ENCODE data around the gene ADAMTS15.

Gene ADAMTS15

DNA sequence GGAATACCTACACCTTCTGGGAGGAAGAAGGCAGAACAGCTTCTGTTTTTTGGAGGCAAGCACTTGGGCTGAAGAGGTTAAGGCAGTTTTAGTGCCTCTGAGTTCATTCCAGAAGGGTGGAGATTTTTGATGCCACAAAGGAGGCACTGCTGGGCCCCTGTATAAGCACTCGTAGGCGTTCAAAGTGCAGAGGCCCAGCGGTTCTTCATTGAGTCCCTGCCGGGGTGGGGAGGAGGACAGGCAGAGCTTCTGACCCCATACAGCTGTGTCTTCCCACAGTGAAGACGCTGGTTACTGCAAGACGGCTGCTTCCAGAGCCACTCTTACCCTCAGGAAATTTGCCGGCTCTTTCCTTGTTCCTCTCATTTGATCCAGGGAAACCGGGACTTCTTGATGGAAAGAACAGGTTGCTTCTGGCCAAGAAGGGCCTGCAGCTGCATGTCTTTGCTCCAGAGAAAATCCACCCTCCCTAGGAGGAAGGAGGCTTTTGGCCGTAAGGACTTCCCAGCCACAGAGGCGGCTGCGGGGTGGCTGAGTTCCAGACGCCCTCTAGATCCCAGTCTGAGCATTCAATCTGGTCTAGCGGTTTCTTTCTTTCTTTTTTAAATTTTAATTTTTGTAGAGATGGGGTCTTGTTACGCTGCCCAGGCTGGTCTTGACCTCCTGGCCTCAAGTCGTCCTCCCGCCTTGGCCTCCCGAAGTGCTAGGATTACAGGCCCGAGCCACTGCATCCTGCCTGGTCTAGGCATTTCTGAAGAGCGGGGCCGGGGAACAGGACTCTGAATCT, 9.4 kb downstream of the ADAMTS15 start:
- no peak for DNase-seq (ENCODE audit: low read depth)

DNA sequence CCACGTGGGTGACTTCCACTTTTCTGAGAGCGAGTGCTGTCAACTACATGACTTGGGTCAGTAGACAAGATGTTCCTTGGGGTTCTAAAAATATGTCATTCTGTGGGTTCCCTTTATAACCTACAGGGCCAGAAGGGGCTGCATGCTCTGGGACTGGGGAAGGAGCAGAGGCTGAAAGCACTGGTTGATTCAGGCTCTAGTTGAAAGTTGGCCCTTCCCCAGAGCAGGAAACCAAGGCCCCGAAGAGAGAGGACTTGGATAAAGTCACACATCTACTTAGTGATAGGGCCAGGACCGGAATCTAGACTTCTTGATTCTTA, 9.9 kb downstream of the ADAMTS15 start:
- no peak for DNase-seq (ENCODE audit: low read depth)

DNA sequence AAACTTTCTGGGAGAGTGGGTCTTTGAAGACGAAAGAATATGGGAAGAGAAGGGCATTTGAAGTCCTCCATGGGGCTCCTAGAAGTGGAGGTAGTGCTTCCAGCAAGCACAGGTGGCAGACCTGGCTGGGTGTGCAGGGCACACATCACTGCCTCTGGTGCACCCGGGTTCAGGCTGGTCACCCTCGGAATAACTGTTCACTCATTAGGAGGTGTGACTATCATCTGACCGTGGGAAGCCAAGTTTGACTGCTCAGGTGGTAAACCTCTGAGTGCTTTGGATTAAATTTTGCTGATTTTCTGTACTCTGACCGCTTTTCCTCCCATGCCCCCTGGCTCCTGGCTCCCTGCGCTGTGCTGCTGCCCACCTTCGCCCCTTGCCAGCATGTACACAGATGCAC, 11.1 kb downstream of the ADAMTS15 start:
- no peak for DNase-seq (ENCODE audit: low read depth)

- no peak for DNase-seq (ENCODE audit: low read depth)
Measured at GRCh38 chr11:130462101-130462885, 13.8 kb downstream of the ADAMTS15 start.

GRCh38 chr11:130462931-130463330, 14.5 kb downstream of the ADAMTS15 start:
- no peak for DNase-seq (ENCODE audit: low read depth)

DNA sequence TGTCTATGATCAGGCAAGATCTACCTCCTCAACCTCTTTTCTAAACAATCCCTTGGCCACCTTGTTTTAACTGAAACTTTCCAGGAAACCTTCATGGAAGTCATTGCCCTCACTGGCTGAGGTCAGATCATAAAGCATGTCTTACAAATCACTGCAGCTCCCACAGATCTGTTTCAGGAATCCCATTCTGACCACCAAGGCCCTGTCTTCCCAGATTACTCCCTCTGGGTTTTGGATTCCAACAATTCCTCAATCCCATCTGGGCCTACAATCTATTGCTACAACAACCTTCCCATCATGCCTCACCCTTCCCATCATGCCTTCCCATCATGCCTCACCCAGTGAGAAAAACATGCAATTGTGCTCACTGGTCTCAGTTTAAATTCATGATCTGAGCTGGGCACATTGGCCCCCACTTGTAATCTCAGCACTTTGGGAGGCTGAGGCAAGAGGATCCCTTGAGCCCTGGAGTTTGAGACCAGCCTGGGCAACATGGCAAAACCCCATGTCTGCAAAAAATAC, 15.9 kb downstream of the ADAMTS15 start:
- DNase-seq (ENCODE audit: low read depth), result no peak

DNA sequence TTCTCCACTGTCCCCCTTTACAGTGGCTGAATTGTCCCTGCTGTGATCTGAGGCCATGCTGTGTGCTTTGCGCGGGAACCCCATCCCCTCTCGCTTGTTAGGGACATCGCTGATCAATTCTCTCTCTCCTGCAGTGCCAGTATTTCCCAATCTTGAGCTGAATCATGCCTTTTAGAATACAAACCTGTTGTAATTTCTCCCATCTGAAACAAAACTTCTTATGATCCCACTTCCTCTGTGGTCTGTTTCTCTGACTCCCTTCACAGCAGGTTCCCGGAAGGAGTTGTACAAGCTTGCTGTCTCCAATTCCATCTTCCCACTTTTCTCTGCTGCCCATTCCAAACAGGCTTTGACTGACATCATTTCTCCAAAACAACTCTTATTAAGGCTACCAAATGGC, 16.8 kb downstream of the ADAMTS15 start:
- no peak for DNase-seq (ENCODE audit: low read depth)

GRCh38 chr11:130467116-130467900, 18.9 kb downstream of the ADAMTS15 start:
- no peak for DNase-seq (ENCODE audit: low read depth)

DNA sequence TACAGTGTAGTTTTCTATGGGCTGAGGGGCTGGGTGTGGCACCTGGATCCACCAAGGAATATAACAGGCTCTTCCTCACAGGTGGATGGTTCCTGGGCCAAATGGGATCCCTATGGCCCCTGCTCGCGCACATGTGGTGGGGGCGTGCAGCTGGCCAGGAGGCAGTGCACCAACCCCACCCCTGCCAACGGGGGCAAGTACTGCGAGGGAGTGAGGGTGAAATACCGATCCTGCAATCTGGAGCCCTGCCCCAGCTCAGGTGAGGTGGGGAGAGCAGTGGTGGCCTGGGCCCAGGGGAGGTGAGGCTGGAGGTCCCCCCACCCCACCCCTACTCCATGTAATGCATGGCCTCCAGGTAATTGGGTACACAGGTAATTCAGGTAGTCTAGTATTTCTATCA, 20.7 kb downstream of the ADAMTS15 start:
- DNase-seq (ENCODE audit: low read depth), result no peak

- DNase-seq (ENCODE audit: low read depth), result no peak
Measured at GRCh38 chr11:130470832-130471706, 22.6 kb downstream of the ADAMTS15 start.

GRCh38 chr11:130471731-130472433, 23.4 kb downstream of the ADAMTS15 start:
- DNase-seq (ENCODE audit: low read depth), result no peak

GRCh38 chr11:130472434-130472961, 24.1 kb downstream of the ADAMTS15 start:
- no peak for DNase-seq (ENCODE audit: low read depth)

DNA sequence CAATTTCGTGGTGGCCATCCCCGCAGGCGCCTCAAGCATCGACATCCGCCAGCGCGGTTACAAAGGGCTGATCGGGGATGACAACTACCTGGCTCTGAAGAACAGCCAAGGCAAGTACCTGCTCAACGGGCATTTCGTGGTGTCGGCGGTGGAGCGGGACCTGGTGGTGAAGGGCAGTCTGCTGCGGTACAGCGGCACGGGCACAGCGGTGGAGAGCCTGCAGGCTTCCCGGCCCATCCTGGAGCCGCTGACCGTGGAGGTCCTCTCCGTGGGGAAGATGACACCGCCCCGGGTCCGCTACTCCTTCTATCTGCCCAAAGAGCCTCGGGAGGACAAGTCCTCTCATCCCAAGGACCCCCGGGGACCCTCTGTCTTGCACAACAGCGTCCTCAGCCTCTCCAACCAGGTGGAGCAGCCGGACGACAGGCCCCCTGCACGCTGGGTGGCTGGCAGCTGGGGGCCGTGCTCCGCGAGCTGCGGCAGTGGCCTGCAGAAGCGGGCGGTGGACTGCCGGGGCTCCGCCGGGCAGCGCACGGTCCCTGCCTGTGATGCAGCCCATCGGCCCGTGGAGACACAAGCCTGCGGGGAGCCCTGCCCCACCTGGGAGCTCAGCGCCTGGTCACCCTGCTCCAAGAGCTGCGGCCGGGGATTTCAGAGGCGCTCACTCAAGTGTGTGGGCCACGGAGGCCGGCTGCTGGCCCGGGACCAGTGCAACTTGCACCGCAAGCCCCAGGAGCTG, 24.8 kb downstream of the ADAMTS15 start:
- DNase-seq (ENCODE audit: low read depth), result no peak

DNA sequence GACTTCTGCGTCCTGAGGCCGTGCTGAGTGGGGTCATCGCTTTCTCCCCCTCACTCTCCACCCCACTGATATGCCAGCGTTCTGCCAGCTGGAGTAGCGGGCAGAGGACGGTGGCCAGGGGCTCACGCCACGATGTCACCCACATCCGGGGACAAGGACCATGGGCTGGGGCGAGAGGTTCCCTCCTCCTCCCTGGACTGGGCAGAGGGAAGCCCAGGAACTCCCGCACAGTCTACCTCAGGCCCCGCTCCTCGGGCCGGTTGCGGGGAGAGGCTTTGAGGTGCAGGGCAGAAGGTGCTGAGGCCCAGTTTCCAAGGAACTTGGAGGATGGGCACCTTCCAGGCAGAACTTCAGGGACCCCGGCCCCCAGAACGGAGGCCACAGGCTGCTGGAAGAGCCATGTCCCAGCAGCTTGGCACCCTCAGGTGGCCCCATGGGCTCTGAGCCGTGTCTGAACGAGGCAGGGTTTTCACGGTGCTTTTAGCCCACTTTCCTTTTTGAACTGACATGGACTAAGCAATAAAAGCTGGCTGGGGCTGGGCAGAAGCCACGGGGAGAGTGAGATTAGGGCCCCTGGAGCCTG, 25.4 kb downstream of the ADAMTS15 start:
- DNase-seq (ENCODE audit: low read depth), result no peak

DNA sequence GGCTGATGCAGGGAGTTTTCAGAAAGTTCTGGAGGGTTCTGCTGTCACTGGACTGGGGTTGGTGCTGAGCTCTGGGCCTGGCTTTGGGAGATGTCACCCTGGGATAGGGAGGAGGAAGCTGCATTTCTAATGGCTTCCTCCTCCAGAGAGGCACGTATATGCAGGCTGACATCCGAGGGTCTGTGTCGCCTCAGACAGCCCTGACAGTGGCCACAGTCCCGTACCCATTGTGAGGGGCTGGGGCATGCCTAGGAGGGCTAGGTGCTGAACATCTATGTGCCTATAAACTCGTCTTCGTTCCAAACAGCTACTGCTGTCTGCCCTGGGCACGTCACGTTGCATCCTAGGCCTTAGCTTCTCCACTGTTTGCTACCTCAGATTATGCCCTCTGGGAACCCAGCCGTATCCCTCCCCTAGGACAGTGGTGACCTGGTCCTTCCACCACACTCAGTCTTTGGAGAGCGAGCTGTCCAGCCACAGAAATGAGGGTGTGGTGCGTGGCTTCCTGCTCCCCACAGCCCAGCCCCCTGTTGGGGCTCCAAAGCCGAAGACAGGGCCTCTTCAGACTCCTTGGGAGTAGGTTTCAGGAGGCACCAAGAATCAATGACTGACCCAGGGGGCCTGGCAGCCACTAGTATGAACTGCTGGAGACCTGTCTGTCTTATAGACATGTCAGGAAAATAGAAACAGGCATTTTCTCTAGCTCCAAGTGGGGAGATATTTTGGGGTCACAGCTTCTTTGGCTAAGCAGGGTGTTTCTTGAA, 26.4 kb downstream of the ADAMTS15 start:
- no peak for DNase-seq (ENCODE audit: low read depth)

GRCh38 chr11:130475426-130476053, 27.1 kb downstream of the ADAMTS15 start:
- DNase-seq (ENCODE audit: low read depth), result no peak

DNA sequence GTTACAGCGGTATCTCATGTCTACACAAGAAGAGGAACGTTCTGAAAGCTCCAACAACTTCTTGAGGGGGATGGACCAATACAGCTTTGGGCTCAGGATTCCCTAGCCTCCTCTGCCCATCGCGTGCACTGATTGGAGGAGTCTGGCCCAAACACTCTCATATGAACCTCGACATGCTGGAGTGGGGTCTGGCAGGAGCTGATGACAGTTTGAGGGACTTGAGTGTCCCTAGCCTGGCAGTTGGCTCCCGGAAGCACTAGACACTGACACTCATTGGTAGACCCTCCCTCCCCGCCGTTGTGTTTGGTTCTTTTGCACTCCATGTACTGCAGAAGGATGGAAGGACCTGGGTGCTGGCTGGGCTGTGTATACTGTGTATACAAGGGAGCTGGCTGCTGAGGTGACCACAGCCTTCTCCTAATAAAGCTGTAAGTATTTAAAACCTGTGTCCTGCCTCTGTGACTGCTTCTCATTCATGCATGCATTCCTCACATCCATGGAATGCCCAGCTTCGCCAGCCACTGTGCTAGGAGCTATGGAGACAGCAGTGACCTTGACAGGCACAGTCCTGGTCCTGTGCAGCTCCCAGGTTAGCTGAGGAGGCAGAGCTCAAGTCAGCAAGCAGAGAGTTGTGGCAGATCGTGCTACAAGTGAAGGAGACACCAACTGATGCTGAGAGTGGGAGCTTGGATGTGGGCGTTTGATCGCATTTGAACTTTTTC, 27.9 kb downstream of the ADAMTS15 start:
- DNase-seq (ENCODE audit: low read depth), result no peak
